ENCODE measurements around the gene ACOT8.
A peak's percentile ranks its signal among the peaks of the same experiment; 100 is the strongest.

Gene ACOT8

GRCh38 chr20:45796337-45797065 lies 60.7 kb downstream of the ACOT8 start:
- DNase-seq, result no peak
- TF ChIP-seq GATA1 (IDR thresholded peaks at IDR 0.05; ENCODE audit: low read depth, low read length) (no peak), POLR2A (IDR thresholded peaks at IDR 0.05; ENCODE audit: low read length) (no peak)

- TF ChIP-seq GATA1 (IDR thresholded peaks at IDR 0.05; ENCODE audit: low read depth, low read length), result no peak
- TF ChIP-seq POLR2A (IDR thresholded peaks at IDR 0.05; ENCODE audit: low read length), result no peak
- DNase-seq, result peak in 1 of 2 experiments; percentile 42
These were observed 64.7 kb downstream of the ACOT8 start for GRCh38 chr20:45792317-45793118.

All from erythroblast (primary cell).